HG02981 (cell line): ENCODE results near the gene KRT26.
"Not testable (repeated sequence)": the region's sequence is repeated elsewhere in the genome, so short reads cannot be mapped to it uniquely, and the experiment has no call there.

Source experiments
- ATAC-seq: cut with Tn5 transposase; IDR thresholded peaks from one replicate; pipeline ENCODE4 v1.9.1; 2021; ENCODE audit warnings: mild to moderate bottlenecking, moderate library complexity; ENCODE audit not compliant: unreplicated experiment

Gene KRT26

DNA sequence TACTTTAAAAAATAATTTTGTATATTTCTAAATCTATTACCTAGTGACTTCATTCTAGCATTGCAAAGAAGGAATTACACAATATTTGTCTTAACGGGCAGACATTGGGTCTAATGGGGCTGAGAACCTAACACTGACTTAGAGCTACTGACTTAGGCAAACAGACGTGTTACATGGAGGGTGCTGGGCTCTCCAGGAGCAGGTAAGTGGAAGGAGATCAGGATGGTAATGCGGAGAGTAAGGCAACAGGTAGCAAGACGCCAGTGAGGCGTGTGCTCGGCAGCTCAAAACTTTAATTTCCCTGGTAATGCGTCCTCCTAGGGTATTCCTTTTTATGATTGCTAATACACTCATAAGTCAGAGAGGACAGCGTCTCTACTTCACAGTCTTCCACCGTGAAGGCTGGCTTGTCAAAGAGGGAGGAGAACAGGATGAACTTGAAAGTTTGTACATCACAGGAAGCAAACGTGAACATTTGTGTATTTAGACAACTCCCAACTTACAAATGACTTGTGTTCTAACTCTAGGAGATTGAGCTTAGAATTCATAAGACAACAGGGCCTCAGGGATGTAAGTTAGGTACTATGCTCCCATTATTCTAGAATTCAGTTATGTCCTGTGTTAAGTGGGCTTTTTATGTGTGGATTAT lies 23.1 kb upstream of the KRT26 start:
- no peak for ATAC-seq

DNA sequence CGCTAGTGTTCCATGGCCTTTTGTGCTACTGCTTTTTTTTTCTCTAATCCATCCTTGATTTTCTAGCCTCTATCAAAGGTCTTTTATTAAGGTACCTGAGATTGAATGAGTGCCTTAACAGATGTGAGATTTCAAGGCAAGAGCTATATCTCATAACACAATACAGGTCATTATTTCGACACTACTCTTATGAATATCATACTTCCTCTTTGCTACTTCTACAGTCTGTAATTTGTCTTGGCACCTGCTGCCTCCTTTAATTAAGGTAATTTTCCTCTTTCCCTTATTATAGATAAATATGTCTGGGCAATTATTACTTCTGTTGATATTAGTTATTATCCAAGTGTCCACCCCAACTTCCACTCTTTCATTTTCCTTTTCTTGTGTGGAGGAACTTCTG lies 22.5 kb upstream of the KRT26 start:
- ATAC-seq = no peak

DNA sequence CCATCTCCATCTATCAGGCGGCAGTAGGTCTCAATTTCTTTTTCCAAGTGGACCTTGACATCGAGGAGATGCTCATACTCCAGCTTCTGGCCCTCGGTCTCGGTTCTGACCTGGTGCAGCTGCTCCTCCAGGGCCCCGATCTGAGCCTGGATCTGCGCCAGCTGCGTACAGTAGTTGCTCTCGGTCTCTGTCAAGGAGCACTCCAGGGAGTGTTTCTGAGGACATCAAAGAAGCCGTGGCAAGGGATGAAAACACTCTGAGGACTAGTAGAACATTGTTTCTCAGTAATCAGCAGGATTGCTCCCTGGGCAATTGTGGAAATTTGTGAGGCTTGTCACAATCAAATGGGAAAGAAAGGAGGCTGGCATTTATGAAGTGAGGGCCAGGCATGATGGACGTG lies 21.8 kb upstream of the KRT26 start:
- no peak for ATAC-seq

DNA sequence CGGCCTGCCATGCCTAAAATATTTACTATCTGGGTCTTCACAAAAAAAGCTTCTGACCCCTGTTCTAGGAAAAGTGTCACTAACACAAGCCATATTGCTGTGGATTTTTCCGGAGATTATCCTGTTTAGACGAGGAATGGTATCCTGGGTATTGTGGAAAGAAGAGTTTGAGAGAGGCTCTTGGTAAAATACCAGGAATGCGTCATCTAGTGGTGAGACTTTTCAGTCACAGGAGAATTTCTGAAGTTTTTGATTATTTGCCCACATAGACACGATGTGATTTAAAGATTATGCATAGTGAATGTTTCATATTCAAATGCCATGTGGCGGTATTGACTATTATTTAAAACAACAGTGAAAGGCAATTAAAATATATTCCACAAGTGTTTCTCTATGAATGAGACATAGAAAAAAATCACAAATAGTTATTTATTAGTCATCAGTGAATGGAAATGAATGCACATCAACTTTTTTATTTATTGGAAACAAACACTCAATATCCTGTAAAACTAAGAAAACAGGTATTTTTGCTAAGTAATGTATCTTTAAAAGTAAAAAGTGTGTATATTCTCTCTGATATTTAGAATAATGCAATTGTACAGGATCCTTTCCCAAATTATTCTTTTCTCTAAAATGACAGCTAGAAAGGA lies 19.9 kb upstream of the KRT26 start:
- ATAC-seq = no peak

DNA sequence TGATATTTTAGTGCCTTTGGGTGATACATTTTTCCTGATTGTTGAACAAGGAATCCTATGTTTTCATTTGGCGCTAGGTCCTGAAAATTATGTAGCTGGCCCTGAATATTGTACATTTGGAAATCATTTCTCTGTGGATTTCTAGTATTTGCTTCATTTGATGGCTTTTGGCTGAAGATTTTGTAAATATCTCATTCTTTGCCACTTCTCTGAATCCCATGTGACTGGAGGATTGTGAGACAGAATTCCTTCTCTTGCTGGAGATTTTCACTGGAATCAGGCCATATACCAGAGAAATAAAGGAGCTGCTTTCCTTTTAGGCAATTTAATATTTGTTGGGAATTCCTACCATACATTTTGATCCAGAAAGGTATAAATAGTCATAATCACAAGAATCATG lies 19.1 kb upstream of the KRT26 start:
- no peak for ATAC-seq

DNA sequence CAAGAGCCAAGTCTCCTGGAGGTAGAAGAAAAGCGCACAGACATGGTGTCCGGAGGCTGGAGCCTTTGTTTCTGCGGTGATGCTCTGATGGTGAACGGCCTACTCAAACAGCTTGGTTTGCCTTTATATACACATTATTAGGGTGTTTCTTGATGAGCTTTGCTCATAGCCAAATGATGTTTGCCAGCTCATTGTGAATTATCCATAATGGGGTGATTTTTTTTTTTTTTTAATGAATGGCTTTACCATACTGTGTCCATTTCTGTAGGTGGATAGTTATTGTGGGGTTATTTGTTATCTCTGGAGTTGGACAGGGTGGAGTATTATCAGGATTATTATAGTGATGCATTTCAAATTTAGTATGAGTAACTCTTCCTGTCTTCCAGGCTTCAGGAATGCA lies 10.4 kb upstream of the KRT26 start, which contains the start of gene KRT27:
Gene KRT27, minus strand, starts transcription at position 101 of the 400 bp plus-strand sequence. Its CDS starts 57 bp downstream, at position 44.
- no peak for ATAC-seq

DNA sequence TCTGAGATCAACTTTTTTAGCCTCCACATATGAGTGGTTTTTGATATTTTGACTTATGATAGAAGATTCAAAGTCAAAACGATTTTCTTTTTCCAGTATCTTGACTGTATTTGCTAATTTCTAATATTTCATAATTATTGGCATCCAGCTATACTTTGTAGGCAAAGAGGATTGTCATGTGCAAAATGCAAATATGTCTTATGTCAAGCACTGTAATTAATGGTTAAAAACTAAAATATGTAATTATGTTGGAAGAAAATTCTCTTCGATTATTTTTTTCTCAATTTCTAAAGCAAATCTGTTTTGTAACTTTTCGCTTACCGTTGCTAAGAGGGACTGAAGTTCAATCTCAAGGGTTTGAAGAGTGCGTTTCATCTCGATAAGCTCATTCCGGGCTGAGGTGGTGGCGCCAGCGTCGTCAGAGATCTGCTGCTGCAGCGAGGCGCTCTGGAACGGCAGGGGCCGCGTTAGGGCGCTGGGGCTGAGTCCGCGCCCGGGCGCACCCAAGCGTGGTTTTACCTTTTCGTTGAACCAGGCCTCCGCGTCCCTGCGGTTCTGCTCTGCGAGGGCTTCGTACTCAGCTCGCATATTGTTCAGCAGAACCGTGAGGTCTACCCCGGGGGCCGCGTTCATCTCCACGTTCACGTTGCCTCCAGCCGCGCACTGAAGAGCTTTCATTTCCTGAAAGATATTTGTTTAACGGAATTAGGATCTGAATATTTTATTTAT lies 7.3 kb upstream of the KRT26 start:
- ATAC-seq = no peak

DNA sequence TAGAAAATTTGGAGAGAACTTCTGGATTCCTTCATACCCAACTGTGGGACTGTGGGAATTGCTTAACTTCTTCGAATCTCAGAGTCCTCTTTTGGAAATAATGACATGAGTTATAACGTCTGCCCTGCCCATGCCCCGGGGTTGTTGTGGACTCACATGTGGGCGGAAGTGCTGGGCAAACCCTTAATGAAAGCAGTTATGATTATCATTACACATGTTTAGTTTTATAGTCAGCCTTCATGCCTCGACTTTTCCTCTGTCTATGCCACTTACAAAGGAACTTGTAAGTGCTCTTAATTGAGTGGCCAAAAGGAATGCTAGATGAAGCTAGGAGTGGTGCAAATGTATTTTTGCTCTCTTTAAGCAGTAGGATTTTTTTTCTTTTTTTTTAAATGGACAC lies 6.5 kb upstream of the KRT26 start:
- ATAC-seq = no peak

DNA sequence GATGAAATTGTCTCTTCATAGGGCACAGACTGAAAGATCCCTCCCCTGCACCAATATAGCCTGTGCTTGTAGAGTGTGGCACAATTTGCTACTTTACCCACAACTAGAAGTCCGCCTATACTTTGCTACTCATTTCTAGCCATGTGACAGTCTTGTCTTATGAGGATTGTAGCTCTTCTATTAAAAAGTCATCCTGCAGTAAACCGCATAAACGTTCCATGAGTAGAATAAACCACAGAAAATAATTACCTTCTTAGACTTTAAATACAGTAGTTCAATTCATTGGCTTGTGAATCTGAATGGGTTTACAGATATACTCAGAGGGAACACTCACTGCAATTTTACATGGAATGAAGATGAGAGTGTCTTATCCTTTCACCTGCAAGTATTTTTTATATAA lies 6.0 kb upstream of the KRT26 start:
- ATAC-seq = no peak

DNA sequence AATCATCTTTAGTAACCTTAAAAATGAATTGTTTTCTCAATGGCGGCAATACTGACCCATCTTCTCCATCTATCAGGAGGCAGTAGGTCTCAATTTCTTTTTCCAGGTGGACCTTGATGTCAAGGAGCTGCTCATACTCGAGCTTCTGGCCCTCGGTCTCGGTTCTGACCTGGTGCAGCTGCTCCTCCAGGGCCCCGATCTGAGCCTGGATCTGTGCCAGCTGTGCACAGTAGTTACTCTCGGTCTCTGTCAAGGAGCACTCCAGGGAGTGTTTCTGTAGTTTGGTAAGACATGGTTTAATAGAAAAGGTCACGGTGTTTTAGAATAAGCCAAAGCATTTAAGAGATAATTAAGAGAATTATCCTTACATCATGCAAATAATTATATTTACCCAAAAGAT lies 5.5 kb upstream of the KRT26 start:
- ATAC-seq = no peak

DNA sequence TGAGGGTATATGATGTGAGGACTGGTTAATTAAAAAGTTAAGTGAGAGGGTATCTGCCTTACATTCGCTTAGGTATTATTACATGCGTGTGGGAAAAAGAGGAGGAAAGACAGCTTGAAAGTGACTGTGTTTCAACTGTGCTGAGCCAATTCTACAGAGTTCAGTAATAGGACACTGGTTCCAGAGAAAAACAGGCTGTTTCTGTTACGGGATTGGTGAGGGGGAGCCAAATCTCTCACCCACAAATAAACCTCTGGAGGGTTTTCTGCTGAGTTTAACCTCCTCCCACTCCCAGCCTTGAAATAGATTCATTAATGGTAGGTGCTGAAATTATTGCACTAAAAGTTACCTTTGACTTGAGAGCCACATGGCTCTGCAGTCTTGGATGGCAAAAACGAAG lies 3.9 kb upstream of the KRT26 start:
- ATAC-seq = no peak

DNA sequence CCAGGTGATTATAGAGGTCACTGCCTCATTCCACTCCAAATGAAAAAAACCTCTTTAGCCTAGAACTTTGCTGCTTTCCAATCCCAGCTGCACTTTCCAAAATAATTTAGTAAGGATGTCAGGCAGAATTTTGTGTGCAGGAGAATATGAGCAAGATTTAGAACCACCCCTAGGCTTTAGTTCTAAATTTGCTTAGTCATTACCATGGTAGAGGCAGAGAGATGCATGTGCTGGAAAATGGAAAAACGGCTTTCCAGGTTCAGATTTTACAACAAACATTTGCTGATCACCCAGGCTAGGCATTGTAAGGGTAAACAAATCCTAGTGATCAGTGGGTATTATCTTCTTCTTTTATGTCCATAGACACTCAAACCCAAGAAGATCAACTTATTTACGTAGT lies 6.3 kb downstream of the KRT26 start:
- ATAC-seq = no peak

DNA sequence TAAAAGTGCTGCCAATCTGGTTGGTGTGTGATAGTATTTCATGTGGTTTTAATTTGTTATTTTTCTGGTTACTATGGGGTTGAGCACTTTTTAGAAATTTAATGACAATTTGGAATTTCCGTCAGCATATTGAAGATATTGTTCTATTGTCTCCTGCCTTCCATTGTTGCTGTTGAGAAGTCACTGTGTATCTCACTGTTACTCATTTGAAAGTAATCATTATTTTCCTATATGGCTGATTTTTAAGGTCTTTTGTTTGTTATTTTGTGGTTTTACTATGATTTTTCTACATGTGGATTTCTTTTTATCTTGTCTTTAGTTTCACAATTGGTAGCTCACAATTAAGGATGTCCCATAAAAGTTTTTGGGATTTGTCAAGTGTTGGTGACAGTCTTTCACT lies 8.2 kb downstream of the KRT26 start:
- no peak for ATAC-seq

DNA sequence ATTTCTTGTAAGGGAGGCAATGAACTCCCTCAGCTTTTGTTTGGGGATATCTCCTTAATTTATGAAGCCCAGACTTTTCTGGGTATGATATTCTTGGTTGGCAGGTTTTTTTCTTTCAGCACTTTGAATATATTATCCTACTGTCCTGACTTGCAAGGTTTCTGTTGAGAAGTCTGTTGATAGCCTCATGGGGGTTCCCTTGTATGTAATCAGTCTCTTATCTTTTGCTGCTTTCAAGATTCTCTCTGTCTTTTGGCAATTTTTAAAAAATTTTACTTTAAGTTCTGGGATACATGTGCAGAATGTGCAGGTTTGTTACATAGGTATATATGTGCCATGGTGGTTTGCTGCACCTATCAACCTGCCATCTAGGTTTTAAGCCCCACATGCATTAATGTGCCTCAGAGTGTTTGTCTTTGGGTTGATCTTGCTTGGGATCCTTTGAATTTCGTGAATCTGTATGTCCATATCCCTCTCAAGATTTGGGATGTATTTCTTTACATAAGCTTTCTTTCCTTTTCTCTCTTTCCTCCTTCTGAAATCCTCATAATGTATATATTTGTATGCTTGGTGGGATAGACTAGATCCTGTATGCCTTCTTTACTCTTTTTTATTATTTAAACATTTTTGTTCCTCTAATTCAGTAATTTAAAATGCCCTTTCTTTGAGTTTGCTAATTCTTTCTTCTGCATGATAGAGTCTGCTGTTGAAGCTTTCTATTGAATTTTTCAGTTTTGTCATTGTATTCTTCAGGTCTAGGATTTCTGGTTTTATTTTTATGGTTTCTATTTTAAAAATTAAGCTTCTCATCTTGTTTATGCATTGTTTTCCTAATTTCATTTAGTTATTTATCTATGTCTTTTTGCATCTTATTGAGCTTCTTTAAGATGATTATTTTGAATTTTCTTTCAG lies 11.6 kb downstream of the KRT26 start:
- no peak for ATAC-seq

DNA sequence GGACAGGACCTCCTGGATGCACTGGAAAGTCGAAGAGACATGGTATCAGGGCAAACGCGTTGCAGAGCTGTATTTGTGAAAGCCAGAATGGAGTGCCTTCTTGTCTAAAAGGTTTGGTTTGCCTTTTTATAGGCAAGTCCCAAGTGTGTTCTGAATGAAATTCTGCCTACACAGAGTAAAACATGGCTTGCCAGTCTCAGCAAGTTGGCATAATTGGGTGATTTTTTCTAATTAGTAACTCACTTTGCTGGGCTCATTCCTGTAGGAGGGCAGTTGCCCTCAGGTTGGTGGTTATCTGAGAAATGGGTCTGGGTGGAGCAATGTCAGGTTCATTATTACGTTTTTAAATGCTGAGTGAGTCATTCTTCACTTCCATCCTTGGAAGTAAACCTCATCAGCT lies 16.8 kb downstream of the KRT26 start, which contains the start of gene KRT25:
Gene KRT25, minus strand, starts transcription at position 101 of the 400 bp plus-strand sequence. Its CDS starts 60 bp downstream, at position 41.
- ATAC-seq = no peak

DNA sequence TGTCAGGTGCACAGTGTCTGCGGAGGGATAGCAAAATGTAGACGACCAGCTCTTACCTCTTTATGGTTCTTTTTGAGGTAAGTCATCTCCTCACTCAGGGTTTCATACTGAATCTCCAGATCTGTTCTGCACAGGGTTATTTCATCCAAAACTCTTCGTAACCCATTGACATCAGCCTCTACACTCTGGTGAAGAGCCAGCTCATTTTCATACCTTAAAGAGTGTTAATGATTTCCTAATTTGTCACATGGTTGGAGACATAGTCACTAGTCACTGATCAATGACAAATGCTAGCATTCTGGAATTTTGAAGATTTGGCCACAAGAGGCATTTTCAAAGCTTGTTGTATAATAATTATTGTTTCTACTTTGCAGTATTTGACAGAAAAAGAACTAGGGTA lies 18.2 kb downstream of the KRT26 start:
- no peak for ATAC-seq

DNA sequence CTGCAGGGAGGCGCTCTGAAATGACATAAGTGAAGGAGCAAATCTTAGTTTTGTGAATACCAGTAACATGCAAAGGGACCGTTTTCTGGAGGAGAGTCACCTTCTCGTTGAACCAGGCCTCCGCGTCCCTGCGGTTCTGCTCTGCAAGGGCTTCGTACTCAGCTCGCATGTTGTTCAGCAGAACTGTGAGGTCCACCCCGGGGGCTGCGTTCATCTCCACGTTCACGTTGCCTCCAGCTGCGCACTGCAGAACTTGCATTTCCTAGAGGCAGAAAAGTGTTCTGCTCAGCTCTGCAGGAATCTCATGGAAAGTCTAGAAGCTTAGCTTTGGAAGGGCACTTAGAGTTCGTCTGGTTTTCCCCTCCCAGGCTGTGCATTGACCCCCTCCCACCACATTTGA lies 20.9 kb downstream of the KRT26 start:
- no peak for ATAC-seq

DNA sequence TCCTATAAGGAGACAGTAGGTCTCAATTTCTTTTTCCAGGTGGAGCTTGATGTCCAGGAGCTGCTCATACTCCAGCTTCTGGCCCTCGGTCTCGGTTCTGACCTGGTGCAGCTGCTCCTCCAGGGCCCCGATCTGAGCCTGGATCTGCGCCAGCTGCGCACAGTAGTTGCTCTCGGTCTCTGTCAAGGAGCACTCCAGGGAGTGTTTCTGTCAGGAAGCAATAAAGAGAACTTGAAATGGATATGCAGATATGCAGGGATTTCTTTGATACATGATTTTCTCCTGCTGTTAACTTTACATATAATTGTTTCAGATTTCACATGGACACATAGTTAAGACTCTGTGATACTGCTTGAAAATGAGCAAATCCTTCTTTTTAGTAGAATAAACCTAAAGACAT lies 21.6 kb downstream of the KRT26 start:
- no peak for ATAC-seq

DNA sequence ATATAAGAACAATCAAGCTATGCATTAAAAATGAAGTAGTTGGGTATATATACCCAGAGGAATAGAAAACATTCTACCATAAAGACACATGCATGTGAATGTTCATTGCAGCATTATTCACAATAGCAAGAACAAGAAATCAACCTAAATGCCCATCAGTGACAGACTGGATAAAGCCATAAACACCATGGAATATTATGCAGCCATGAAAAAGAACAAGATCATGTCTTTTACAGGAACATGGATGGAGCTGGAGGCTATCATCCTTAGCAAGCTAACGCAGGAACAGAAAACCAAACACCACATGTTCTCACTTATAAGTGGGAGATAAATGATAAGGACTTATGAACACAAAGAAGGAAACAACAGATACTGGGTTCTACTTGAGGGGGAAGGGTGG lies 23.3 kb downstream of the KRT26 start:
- ATAC-seq = not testable (repeated sequence)

DNA sequence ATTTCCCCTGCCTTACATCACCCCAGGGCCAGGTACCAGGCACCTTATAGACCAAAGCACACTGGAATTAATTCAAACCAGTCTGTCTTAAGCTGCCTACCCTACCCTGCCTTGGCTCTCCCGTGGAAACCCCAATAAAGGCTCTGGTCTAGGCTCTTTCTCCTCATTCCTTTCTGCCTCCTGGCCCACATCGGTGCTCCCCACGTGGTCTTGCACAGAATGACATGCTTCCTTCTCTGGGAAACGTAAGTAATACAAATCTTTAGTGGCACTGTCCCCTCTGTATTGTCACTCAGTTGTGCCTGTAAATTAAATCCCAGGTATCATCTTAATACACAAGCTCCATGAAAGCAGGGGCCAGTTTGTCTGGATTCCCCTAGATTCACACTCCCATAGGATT lies 33.4 kb downstream of the KRT26 start:
- ATAC-seq = no peak

DNA sequence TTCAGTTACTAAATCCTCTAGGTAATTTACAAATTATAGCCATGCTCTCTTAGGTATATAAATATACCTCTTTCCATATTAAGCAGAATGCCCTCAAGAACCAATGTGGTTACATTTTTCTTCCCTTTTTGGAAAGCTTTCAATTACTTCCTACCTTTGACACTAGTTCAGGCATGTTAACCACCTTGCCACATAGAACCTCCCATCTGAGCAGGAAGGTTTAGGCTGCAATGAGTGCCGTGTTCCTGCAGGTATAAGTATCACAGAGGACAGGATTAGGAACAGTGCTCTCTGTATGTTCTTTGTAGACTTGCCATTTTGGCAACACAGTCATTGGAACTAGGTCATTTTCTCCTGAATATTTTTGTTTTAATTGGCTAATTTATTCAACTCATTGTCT lies 37.0 kb downstream of the KRT26 start:
- no peak for ATAC-seq
